ENCODE data around the gene VPS13A.

The VPS13A gene

DNA sequence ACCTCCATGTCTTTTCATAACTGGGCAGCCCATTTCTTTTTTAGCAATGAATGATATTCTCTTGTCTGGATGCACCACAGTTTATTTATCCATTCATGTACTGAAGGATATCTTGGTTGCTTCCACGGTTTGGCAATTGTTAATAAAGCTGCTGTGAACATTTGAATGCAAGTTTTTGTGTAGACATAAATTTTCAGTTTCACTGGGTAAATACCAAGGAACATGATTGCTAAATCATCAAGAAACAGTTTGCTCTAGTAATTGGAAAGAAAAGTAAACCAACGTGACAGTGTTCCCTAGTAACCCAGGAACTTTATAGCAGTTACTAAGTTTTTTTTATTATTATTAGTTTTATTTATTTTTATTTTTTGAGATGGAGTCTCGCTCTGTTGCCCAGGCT, 100.4 kb downstream of the VPS13A start:
- no peak overlapping the region for H3K4me3 ChIP-seq (ENCODE audit: low read depth, low read length)

DNA sequence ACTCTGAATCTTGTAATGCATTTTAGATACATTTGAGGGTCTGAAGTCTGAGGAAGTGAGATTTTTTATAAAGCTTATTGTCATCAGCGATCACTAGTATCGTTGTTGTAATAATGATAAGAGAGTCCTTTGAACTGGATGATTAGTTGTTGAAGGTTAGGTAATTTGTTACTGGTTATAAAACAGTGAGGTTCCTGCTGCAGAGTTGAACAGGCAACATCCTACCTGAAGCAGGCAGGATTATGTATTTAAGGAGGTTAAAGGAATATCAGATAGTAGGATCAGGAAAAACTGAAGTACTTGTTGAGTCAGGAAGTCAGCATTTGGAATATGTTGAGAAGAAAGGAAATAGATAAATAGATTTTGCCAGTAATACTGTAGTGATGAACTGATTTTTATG, 106.7 kb downstream of the VPS13A start:
- Histone ChIP-seq H3K4me2 (ENCODE audit: low read length) (no peak overlapping the region), H3K4me3 (ENCODE audit: low read depth, low read length) (no peak overlapping the region), H3K27me3 (ENCODE audit: control insufficient read depth, insufficient read depth, low read length) (no peaks in the 10 kb centered on the region), H3K27ac (no peak overlapping the region), H2AFZ (no peak overlapping the region), H3K9me3 (ENCODE audit: control insufficient read depth, low read length) (no peaks in the 10 kb centered on the region), H3K9ac (no peak overlapping the region), H3K4me1 (no peaks in the 10 kb centered on the region), H3K79me2 (no peaks in the 10 kb centered on the region), H3K36me3 (ENCODE audit: control insufficient read depth, insufficient read depth, low read length) (no peaks in the 10 kb centered on the region)
- TF ChIP-seq, protein P1, sequence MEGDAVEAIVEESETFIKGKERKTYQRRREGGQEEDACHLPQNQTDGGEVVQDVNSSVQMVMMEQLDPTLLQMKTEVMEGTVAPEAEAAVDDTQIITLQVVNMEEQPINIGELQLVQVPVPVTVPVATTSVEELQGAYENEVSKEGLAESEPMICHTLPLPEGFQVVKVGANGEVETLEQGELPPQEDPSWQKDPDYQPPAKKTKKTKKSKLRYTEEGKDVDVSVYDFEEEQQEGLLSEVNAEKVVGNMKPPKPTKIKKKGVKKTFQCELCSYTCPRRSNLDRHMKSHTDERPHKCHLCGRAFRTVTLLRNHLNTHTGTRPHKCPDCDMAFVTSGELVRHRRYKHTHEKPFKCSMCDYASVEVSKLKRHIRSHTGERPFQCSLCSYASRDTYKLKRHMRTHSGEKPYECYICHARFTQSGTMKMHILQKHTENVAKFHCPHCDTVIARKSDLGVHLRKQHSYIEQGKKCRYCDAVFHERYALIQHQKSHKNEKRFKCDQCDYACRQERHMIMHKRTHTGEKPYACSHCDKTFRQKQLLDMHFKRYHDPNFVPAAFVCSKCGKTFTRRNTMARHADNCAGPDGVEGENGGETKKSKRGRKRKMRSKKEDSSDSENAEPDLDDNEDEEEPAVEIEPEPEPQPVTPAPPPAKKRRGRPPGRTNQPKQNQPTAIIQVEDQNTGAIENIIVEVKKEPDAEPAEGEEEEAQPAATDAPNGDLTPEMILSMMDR (IDR thresholded peaks at IDR 0.05), result no peak

More for the DNA sequence above, 100.4 kb downstream of the VPS13A start:
- no peak overlapping the region for H3K4me2 ChIP-seq (ENCODE audit: low read length)
- H3K9ac ChIP-seq, result no peak overlapping the region
- H3K36me3 ChIP-seq (ENCODE audit: control insufficient read depth, insufficient read depth, low read length), result no peaks in the 10 kb centered on the region
- H3K4me1 ChIP-seq, result no peaks in the 10 kb centered on the region
- TF ChIP-seq, protein P1 (IDR thresholded peaks at IDR 0.05), result no peak
- H2AFZ ChIP-seq, result no peak overlapping the region
- H3K27ac ChIP-seq, result no peak overlapping the region
- H3K9me3 ChIP-seq (ENCODE audit: control insufficient read depth, low read length), result no peaks in the 10 kb centered on the region
- H3K27me3 ChIP-seq (ENCODE audit: control insufficient read depth, insufficient read depth, low read length), result no peaks in the 10 kb centered on the region
- no peaks in the 10 kb centered on the region for H3K79me2 ChIP-seq

DNA sequence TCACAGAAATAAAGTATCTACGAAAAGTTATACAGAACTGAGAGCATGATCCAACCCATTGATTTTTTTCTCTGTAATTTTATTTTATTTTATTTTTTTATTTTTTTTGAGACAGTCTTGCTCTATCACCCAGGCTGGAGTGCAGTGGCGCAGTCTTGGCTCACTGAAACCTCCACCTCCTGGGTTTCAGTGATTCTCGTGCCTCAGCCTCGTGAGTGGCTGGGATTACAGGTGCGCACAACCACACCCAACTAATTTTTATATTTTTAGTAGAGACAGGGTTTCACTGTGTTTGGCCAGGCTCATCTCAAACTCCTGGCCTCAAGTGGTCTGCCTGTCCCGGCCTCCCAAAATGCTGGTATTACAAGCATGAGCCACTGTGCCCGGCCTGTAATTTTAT, 107.3 kb downstream of the VPS13A start:
- TF ChIP-seq, protein P1 (IDR thresholded peaks at IDR 0.05), result no peak
- Histone ChIP-seq H3K36me3 (ENCODE audit: control insufficient read depth, insufficient read depth, low read length) (no peaks in the 10 kb centered on the region), H3K9me3 (ENCODE audit: control insufficient read depth, low read length) (no peaks in the 10 kb centered on the region), H3K27ac (no peak overlapping the region), H3K4me1 (no peaks in the 10 kb centered on the region), H3K9ac (no peak overlapping the region), H3K27me3 (ENCODE audit: control insufficient read depth, insufficient read depth, low read length) (no peaks in the 10 kb centered on the region), H3K4me2 (ENCODE audit: low read length) (no peak overlapping the region), H3K4me3 (ENCODE audit: low read depth, low read length) (no peak overlapping the region), H2AFZ (no peak overlapping the region), H3K79me2 (no peaks in the 10 kb centered on the region)

DNA sequence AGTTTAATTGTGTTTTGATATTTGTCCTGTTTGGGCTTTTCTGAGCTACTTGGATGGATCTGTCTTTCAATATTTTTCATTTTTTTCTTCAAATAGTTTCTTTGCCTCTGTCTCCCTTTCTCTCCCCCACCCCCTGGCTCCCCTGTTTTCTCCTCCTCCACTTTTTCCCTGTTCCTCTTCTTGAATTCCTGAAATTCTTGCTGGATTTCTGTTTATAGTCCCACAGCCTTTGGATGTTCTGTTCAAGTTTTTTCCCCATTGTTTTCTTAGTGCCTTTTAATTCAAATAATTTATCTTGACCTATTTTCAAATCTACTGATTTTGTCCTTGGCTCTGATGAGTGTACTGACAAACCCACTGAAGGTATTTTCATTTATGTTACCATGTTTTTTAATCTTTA, 113.0 kb downstream of the VPS13A start:
- Histone ChIP-seq H3K9ac (no peak overlapping the region), H3K36me3 (ENCODE audit: control insufficient read depth, insufficient read depth, low read length) (no peaks in the 10 kb centered on the region), H3K4me2 (ENCODE audit: low read length) (no peak overlapping the region), H3K27me3 (ENCODE audit: control insufficient read depth, insufficient read depth, low read length) (no peaks in the 10 kb centered on the region), H2AFZ (no peak overlapping the region), H3K79me2 (no peaks in the 10 kb centered on the region), H3K4me1 (no peaks in the 10 kb centered on the region), H3K9me3 (ENCODE audit: control insufficient read depth, low read length) (no peaks in the 10 kb centered on the region), H3K27ac (no peak overlapping the region), H3K4me3 (ENCODE audit: low read depth, low read length) (no peak overlapping the region)
- TF ChIP-seq, protein P1 (IDR thresholded peaks at IDR 0.05), result no peak

DNA sequence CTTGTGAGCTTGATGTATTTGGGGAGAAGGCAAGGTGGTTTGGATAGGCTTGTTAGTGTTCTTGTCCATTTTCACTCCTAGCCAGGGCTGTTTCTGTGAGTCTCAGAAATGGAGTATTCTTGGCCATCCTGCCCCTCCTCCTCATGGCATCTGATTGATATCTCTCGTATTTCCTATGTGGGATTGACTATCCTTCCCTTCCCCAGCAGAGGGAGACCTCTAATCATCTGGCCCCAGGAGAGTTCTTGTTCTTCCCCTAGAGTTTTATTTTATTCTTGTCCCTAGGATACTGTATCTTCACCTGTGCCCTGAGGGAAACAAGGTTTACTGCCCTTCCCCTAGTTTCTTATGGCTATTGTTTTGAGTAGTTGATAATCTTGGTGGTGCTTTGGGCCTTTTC, 114.4 kb downstream of the VPS13A start:
- H3K4me1 ChIP-seq, result no peaks in the 10 kb centered on the region
- TF ChIP-seq, protein P1 (IDR thresholded peaks at IDR 0.05), result no peak
- no peak overlapping the region for H3K27ac ChIP-seq
- no peaks in the 10 kb centered on the region for H3K9me3 ChIP-seq (ENCODE audit: control insufficient read depth, low read length)
- H3K36me3 ChIP-seq (ENCODE audit: control insufficient read depth, insufficient read depth, low read length), result no peaks in the 10 kb centered on the region
- H3K4me2 ChIP-seq (ENCODE audit: low read length), result no peak overlapping the region
- no peak overlapping the region for H2AFZ ChIP-seq
- no peaks in the 10 kb centered on the region for H3K79me2 ChIP-seq
- no peak overlapping the region for H3K9ac ChIP-seq
- H3K27me3 ChIP-seq (ENCODE audit: control insufficient read depth, insufficient read depth, low read length), result no peaks in the 10 kb centered on the region
- no peak overlapping the region for H3K4me3 ChIP-seq (ENCODE audit: low read depth, low read length)

All from parathyroid adenoma (tissue), 2 donors.